ENCODE measurements around the gene ZNF101. TPM values are rescaled to one million over a fixed set of nuclear protein-coding genes. Genes with fewer than 3 reads are reported as not detected.

ZNF101 gene
- polyA plus RNA-seq (2013) = 10.6 and 11.9 TPM in 2 replicates

DNA sequence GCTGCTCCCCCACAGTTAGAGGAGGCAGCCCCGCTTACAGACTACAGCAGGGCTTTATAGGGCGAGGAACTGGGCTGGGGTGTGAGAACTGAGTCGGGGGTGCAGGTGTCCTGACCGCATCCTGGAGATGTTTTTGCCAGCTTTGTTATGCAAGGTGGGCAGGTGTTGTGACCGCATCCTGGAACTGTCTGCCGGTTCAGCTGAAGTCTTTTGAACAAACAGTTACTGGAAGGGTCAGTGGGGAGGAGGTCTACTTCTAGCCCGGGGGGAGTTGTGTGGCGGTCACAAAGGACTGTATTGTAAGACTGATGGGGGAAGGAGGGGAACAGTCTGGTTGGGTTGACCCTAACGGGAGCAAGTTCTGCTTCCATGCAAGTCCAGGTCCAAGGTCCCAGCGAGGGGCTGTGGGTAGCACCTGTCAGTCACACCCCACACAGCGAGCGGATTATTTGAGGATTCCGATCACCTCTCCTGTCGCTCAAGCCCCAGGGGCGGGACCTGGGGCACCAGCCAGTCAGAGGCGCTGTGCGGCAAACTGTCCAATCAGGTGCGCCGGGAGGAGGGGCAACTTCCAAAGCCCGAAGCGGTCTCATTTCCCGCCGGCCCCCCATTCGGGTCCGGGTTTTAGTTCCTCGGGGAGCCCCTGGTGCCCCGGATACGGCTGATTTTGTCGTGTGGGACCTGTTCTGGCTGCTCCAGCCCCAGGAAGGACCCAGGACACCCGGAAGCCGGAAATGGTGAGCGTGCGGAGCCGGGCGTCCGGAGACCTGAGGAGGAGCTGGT lies at the start of gene ZNF101:
Gene ZNF101 (plus strand): TSS at position 610 of the 783 bp plus-strand sequence. CDS start 125 bp downstream, at position 735.
- no CpG with 5 or more reads among the region's 36 CpGs for WGBS (ENCODE audit: extremely low coverage, insufficient coverage, insufficient read length)
- peak within 1 kb of the TSS; percentile 48 for H3K27ac ChIP-seq (ENCODE audit: low read depth, low read length)
- H3K14ac ChIP-seq (ENCODE audit: low read length) = peak within 1 kb of the TSS; percentile 92
- H3K18ac ChIP-seq (ENCODE audit: low read length) = peak within 1 kb of the TSS; percentile 92
- H3K27me3 ChIP-seq (ENCODE audit: insufficient read depth, low read length) = no peaks in the 10 kb centered on the region
- peaks cover 8% of the 10 kb centered on the region for H3K79me1 ChIP-seq (ENCODE audit: low read length)
- H2BK120ac ChIP-seq (ENCODE audit: insufficient read depth, low read length, poor library complexity) = peak within 1 kb of the TSS; percentile 41
- H4K91ac ChIP-seq (ENCODE audit: low read depth, low read length) = peak within 1 kb of the TSS; percentile 55
- no peak within 1 kb of the TSS for H2BK12ac ChIP-seq (ENCODE audit: low read length)
- H3K23ac ChIP-seq (ENCODE audit: low read length) = no peak within 1 kb of the TSS
- peak within 1 kb of the TSS; percentile 85 for H4K12ac ChIP-seq (ENCODE audit: low read depth, low read length)
- H2AK5ac ChIP-seq (ENCODE audit: low read length) = peak within 1 kb of the TSS; percentile 7
- peaks cover 14 to 16% of the 10 kb centered on the region in 2 experiments for H3K4me1 ChIP-seq (ENCODE audit: control insufficient read depth in 1 of 2, insufficient read depth in 2 of 2, low read length in 2 of 2)
- H2BK5ac ChIP-seq (ENCODE audit: low read depth, low read length, poor library complexity) = peak within 1 kb of the TSS; percentile 70
- H3K9ac ChIP-seq (ENCODE audit: low read length) = peak within 1 kb of the TSS; percentile 61
- peaks cover 0 to 3% of the 10 kb centered on the region in 2 experiments for H3K36me3 ChIP-seq (ENCODE audit: control insufficient read depth in 1 of 2, insufficient read depth in 2 of 2, low read length in 2 of 2)
- no peaks in the 10 kb centered on the region for H3K9me3 ChIP-seq (ENCODE audit: insufficient read depth, low read depth, low read length)
- H3K4ac ChIP-seq (ENCODE audit: low read depth, low read length) = peak within 1 kb of the TSS; percentile 80
- peak within 1 kb of the TSS; percentile 90 for H4K8ac ChIP-seq (ENCODE audit: low read depth, low read length)
- peak within 1 kb of the TSS; percentile 89 for H3K4me3 ChIP-seq (ENCODE audit: low read depth, low read length)
- peak; percentile 91 to 95 for DNase-seq
- peak within 1 kb of the TSS; percentile 96 for H2AFZ ChIP-seq (ENCODE audit: insufficient read depth, low read length, poor library complexity)
- H3K4me2 ChIP-seq (ENCODE audit: low read length) = peak within 1 kb of the TSS; percentile 97
- peaks cover 6% of the 10 kb centered on the region for H3K79me2 ChIP-seq (ENCODE audit: control insufficient read depth, insufficient read depth, low read length, poor library complexity)

- no CpG with 5 or more reads among the region's 21 CpGs for WGBS (ENCODE audit: extremely low coverage, insufficient coverage, insufficient read length)
Measured at GRCh38 chr19:19619181-19619848, 49.3 kb upstream of the ZNF101 start.

GRCh38 chr19:19619849-19620210 lies 48.8 kb upstream of the ZNF101 start:
- H2BK12ac ChIP-seq (ENCODE audit: low read length) = no peak overlapping the region
- no peak overlapping the region for H3K4me2 ChIP-seq (ENCODE audit: low read length)
- H3K14ac ChIP-seq (ENCODE audit: low read length) = no peak overlapping the region
- H3K18ac ChIP-seq (ENCODE audit: low read length) = no peak overlapping the region
- H3K23ac ChIP-seq (ENCODE audit: low read length) = no peak overlapping the region
- no peak overlapping the region for H2BK120ac ChIP-seq (ENCODE audit: insufficient read depth, low read length, poor library complexity)
- no peaks in the 10 kb centered on the region for H3K27me3 ChIP-seq (ENCODE audit: insufficient read depth, low read length)
- H4K8ac ChIP-seq (ENCODE audit: low read depth, low read length) = no peak overlapping the region
- no peak overlapping the region for H4K91ac ChIP-seq (ENCODE audit: low read depth, low read length)
- H3K4ac ChIP-seq (ENCODE audit: low read depth, low read length) = no peak overlapping the region
- no peaks in the 10 kb centered on the region for H3K79me2 ChIP-seq (ENCODE audit: control insufficient read depth, insufficient read depth, low read length, poor library complexity)
- no peaks in the 10 kb centered on the region for H3K9me3 ChIP-seq (ENCODE audit: insufficient read depth, low read depth, low read length)
- peak in 1 of 2 donors; percentile 69 for DNase-seq
- peaks cover 3 to 6% of the 10 kb centered on the region in 2 experiments for H3K4me1 ChIP-seq (ENCODE audit: control insufficient read depth in 1 of 2, insufficient read depth in 2 of 2, low read length in 2 of 2)
- no peak overlapping the region for H2BK5ac ChIP-seq (ENCODE audit: low read depth, low read length, poor library complexity)
- H2AK5ac ChIP-seq (ENCODE audit: low read length) = no peak overlapping the region
- no peaks in the 10 kb centered on the region for H3K79me1 ChIP-seq (ENCODE audit: low read length)
- no CpG with 5 or more reads among the region's 7 CpGs for whole genome bisulfite sequencing (ENCODE audit: extremely low coverage, insufficient coverage, insufficient read length)
- H3K4me3 ChIP-seq (ENCODE audit: low read depth, low read length) = no peak overlapping the region
- no peak overlapping the region for H3K27ac ChIP-seq (ENCODE audit: low read depth, low read length)
- H2AFZ ChIP-seq (ENCODE audit: insufficient read depth, low read length, poor library complexity) = no peak overlapping the region
- H3K9ac ChIP-seq (ENCODE audit: low read length) = no peak overlapping the region
- no peak overlapping the region for H4K12ac ChIP-seq (ENCODE audit: low read depth, low read length)
- H3K36me3 ChIP-seq (ENCODE audit: control insufficient read depth in 1 of 2, insufficient read depth in 2 of 2, low read length in 2 of 2) = peaks cover 14 to 18% of the 10 kb centered on the region in 2 experiments

More at GRCh38 chr19:19619181-19619848, 49.3 kb upstream of the ZNF101 start:
- Histone ChIP-seq H3K4ac (ENCODE audit: low read depth, low read length) (no peak overlapping the region), H2AK5ac (ENCODE audit: low read length) (no peak overlapping the region), H3K36me3 (ENCODE audit: control insufficient read depth in 1 of 2, insufficient read depth in 2 of 2, low read length in 2 of 2) (peaks cover 11 to 14% of the 10 kb centered on the region in 2 experiments), H3K9ac (ENCODE audit: low read length) (no peak overlapping the region), H3K79me2 (ENCODE audit: control insufficient read depth, insufficient read depth, low read length, poor library complexity) (no peaks in the 10 kb centered on the region), H3K14ac (ENCODE audit: low read length) (no peak overlapping the region), H3K4me1 (ENCODE audit: control insufficient read depth in 1 of 2, insufficient read depth in 2 of 2, low read length in 2 of 2) (peaks cover 3 to 6% of the 10 kb centered on the region in 2 experiments), H2AFZ (ENCODE audit: insufficient read depth, low read length, poor library complexity) (no peak overlapping the region), H2BK12ac (ENCODE audit: low read length) (no peak overlapping the region), H3K23ac (ENCODE audit: low read length) (no peak overlapping the region), H3K27ac (ENCODE audit: low read depth, low read length) (no peak overlapping the region), H3K4me2 (ENCODE audit: low read length) (peak overlapping the region; percentile 97), H3K9me3 (ENCODE audit: insufficient read depth, low read depth, low read length) (no peaks in the 10 kb centered on the region), H4K8ac (ENCODE audit: low read depth, low read length) (no peak overlapping the region), H3K18ac (ENCODE audit: low read length) (no peak overlapping the region), H4K91ac (ENCODE audit: low read depth, low read length) (no peak overlapping the region), H2BK120ac (ENCODE audit: insufficient read depth, low read length, poor library complexity) (no peak overlapping the region), H2BK5ac (ENCODE audit: low read depth, low read length, poor library complexity) (no peak overlapping the region), H3K27me3 (ENCODE audit: insufficient read depth, low read length) (no peaks in the 10 kb centered on the region), H3K4me3 (ENCODE audit: low read depth, low read length) (no peak overlapping the region), H4K12ac (ENCODE audit: low read depth, low read length) (no peak overlapping the region), H3K79me1 (ENCODE audit: low read length) (no peaks in the 10 kb centered on the region)
- no peak for DNase-seq

GRCh38 chr19:19623383-19623782 lies 45.3 kb upstream of the ZNF101 start:
- Histone ChIP-seq H3K27ac (ENCODE audit: low read depth, low read length) (no peak overlapping the region), H3K9me3 (ENCODE audit: insufficient read depth, low read depth, low read length) (peaks cover 2% of the 10 kb centered on the region), H3K14ac (ENCODE audit: low read length) (no peak overlapping the region), H4K12ac (ENCODE audit: low read depth, low read length) (no peak overlapping the region), H3K18ac (ENCODE audit: low read length) (no peak overlapping the region), H2BK120ac (ENCODE audit: insufficient read depth, low read length, poor library complexity) (no peak overlapping the region), H3K4me3 (ENCODE audit: low read depth, low read length) (no peak overlapping the region), H3K9ac (ENCODE audit: low read length) (no peak overlapping the region), H3K27me3 (ENCODE audit: insufficient read depth, low read length) (no peaks in the 10 kb centered on the region), H3K23ac (ENCODE audit: low read length) (no peak overlapping the region), H3K4me2 (ENCODE audit: low read length) (no peak overlapping the region), H3K36me3 (ENCODE audit: control insufficient read depth in 1 of 2, insufficient read depth in 2 of 2, low read length in 2 of 2) (peaks cover 21 to 29% of the 10 kb centered on the region in 2 experiments), H3K4ac (ENCODE audit: low read depth, low read length) (no peak overlapping the region), H4K91ac (ENCODE audit: low read depth, low read length) (no peak overlapping the region), H2AFZ (ENCODE audit: insufficient read depth, low read length, poor library complexity) (no peak overlapping the region), H3K4me1 (ENCODE audit: control insufficient read depth in 1 of 2, insufficient read depth in 2 of 2, low read length in 2 of 2) (peaks cover 7 to 16% of the 10 kb centered on the region in 2 experiments), H2BK12ac (ENCODE audit: low read length) (no peak overlapping the region), H3K79me2 (ENCODE audit: control insufficient read depth, insufficient read depth, low read length, poor library complexity) (peaks cover 4% of the 10 kb centered on the region), H4K8ac (ENCODE audit: low read depth, low read length) (no peak overlapping the region), H2AK5ac (ENCODE audit: low read length) (no peak overlapping the region), H3K79me1 (ENCODE audit: low read length) (peaks cover 10% of the 10 kb centered on the region), H2BK5ac (ENCODE audit: low read depth, low read length, poor library complexity) (no peak overlapping the region)
- DNase-seq = no peak
- WGBS (ENCODE audit: extremely low coverage, insufficient coverage, insufficient read length) = no CpG with 5 or more reads among the region's 5 CpGs
